NCI-H2227 (cell line): Measurements from ENCODE around the gene C3orf22.

ENCODE experiments used
- DNase-seq: peaks from one replicate; lab custom pipeline; 2025; ENCODE audit not compliant: unreplicated experiment; lab: John Stamatoyannopoulos, UW

Gene C3orf22

DNA sequence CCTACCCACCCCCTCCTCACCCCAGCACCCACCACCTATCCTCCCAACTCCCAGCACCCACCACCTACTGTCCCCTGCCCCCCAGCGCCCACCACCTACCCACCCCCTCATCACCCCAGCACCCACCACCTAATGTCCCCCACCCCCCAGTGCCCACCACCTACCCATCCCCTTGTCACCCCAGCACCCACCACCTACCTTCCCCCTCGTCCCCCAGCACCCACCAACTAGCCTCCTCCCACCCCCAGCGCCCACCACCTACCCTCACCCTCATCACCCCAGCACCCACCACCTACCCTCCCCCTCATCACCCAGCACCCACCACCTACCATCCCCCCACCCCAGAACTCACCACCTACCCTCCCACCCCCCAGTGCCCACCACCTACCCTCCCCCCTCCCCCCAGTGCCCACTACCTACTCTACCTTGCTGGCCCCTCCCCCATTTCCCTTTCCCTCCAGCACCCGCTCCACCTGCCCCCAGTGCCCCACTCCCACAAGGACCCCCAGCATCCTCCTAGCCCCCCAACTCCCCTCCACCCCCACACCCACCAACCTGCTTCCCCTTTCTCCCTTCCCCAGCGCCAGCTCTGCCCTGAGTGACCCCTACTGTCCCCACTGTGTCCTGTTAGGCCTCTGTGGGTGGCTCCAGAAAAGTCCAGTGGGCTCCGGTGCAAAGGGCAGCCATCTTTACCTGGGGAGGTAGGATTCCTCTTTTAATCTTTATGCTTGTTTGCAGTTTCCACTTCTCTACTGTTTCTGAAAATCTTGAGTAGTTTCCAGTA is 42.4 kb downstream of the C3orf22 start:
- no peak for DNase-seq

DNA sequence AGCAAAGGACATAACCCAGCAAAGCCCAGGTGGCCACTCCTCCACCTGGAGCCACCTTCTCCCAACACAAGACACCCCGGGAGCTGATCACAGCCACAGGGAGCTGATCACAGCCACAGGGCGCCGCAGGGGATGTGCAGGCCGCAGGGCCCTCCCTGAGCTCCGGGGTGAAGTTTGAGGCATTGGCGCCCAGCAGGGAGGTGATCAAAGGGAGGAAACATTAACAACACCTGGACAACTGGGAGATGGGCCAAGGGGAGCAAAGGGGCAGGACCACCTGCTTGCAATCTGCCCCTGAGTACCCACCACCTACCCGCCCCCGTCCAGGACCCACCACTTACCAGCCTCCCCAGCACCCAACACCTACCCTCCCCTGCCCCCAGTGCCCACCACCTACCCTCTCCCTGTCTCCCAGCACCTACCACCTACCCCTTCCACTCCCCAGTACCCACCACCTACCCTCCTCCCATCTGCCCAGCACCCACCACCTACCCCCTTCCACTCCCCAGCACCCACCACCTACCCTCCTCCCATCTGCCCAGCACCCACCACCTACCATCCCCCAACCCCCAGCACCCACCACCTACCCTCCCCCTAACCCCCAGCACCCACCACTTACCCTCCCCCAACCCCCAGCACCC is 43.5 kb downstream of the C3orf22 start:
- no peak for DNase-seq

DNA sequence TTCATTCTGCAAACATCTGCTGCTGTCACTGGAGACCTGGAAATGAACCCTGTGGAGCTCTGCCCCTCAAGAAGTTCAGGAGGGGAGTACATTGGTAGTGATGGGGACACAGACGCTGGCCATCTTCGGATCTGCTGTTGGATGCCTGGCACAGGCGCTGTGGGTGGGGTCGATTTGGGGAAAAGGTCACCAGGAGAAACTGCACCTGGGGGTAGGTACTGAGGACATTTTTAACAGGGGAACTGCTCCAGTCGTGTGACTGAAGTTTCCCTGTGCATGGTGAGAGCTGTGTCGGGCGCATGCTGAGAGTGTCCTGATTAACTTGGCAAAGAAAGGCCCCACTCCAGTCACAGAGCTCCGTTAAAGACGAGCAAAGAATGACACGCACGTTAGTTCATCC is 44.6 kb downstream of the C3orf22 start:
- no peak for DNase-seq

GRCh38 chr3:126512916-126513650 is 45.6 kb downstream of the C3orf22 start:
- no peak for DNase-seq

- DNase-seq = no peak
Measured at GRCh38 chr3:126512026-126512425, 46.7 kb downstream of the C3orf22 start.

DNA sequence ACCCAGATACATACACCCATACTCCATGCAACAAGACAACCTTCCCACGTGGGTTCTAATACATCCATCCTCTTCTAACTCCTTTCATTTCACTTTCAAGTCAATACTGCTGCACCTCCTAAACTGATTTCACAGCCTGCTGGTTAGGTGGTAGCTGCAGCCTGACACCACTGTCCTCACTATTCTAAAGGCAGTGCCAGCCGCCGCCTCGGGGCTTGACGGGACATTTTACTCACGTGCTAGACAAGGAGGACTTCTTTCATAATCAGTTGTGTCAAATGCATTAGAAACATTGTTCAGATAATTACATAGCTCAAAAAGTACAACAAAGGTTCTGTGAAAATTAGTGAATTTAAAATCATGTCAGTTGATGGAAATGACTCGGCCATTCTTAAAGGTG is 47.4 kb downstream of the C3orf22 start:
- DNase-seq = no peak

DNA sequence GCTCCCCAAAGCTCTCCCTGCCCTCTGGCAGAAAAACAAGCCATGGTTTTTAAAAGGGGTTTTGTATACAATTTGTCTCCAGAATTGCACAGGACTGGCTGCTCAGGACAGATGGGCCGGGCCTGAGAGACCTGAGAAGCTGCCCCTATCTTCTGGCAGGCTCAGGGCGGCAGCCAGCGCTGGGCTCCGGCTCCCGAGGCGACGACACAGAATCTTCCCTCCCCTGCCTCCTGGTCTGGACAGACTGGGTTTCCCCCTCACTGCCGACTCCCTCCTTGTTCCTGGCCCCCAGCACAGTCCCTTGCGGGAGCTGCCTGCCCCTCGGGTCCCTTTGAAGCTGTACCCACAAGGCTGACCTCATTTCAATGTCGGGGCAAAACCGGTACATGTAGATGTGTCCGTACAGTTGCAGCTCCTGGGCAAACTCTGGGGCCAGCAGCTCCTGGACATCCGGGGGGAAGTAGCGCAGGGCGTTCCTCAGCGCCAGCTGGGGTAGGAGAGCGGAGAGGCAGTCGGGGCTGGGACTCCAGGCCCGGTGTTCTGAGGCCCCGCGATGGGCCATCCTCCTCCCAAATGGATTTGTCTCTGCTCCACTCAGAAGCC is 48.3 kb downstream of the C3orf22 start:
- no peak for DNase-seq

DNA sequence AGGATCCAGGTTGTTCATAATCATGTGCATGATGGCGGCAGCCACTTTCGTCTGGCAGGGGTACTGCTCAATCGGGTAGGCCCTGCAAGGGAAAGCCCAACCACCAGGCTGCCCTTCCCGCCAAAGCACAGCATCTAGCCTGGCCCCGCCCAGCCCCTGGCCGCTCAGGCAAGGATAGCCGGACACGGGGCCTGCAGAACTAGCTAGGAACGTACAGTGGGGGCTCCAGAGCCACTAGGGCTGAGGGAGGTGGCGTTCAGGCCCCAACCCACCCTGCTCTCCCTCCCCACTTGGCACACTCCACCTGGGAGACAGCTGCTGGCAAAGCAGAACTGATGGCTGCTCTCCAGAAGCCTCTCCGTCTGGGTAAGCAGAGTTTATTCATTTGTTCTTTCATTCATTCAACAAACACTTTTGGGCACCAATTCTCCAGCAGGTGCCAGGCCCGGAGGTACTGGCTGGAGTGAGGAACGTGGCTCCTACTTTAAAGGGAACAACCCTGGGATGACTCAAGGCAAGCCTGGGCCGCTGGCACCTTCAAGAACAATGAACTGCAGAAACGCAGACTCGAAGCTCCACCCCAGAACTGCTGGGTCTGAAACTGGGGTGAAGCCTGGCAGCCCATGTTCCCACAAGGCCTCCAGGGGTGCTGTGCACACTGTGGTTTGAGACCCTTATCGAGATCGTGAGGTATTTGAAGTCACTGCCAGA is 49.0 kb downstream of the C3orf22 start:
- DNase-seq = no peak

GRCh38 chr3:126508564-126508964 is 50.2 kb downstream of the C3orf22 start:
- DNase-seq = no peak

- DNase-seq = no peak
Measured at GRCh38 chr3:126507886-126508285, 50.8 kb downstream of the C3orf22 start.

- DNase-seq = no peak
Measured at GRCh38 chr3:126503701-126504100, 55.0 kb downstream of the C3orf22 start.

DNA sequence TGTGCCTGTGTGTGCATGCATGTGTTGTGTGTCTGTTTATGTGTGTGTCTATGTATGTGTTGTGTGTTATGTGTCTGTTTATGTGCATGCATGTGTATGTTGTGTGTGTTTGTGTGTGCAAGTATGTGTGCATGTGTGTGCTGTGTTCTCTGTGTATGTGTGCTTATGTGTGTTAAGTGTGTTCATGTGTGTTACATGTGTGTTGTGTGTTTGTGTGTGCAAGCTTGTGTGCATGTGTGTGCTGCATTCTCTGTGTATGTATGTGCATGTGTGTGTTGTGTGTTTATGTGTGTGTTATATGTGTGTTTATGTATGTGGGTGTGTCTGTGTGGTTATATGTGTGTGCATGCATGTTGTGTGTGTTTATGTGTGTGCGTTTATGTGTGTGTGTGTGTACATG is 56.1 kb downstream of the C3orf22 start:
- DNase-seq = no peak

GRCh38 chr3:126501736-126502135 is 57.0 kb downstream of the C3orf22 start:
- no peak for DNase-seq

- no peak for DNase-seq
Measured at GRCh38 chr3:126501054-126501453, 57.7 kb downstream of the C3orf22 start.

- no peak for DNase-seq
Measured at GRCh38 chr3:126500016-126500415, 58.7 kb downstream of the C3orf22 start.
